Measurements from ENCODE around the gene METTL5. TPM values are rescaled to one million over a fixed set of nuclear protein-coding genes. Genes with fewer than 3 reads are reported as not detected.

The METTL5 gene
- total RNA-seq, 2 experiments from 2014 or later: 103 to 111 TPM

DNA sequence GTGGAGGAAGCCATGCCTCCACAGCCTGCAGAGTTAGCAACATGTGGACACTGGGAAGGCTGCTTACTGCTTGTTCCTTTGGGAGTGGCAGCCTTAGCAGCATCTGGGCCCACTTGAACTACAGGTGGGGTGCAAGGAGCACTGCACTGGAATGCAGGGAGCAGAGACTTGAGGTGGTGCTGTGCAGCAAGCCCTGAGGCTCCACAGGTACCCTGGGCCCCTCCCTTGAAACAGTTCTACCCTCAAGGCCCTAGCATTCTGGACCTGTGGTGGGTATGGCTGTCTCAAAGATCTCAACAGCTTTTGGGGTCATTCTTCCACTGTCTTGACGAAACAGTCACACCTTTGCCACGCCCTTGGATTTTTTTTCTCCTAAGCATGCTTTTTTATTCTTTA is 16.0 kb upstream of the METTL5 start:
- CTCF ChIA-PET: interaction anchor here (1.9 kb wide), 1 partner anchor 13 kb away, joined by 4 read pairs; no protein-coding TSS in a partner anchor
- ATAC-seq (no peak), DNase-seq (no peak)
- H3K27me3 Mint-ChIP-seq: no peaks in the 10 kb centered on the region
- TF ChIP-seq CTCF (IDR thresholded peaks at IDR 0.05): no peak
- H3K27ac Mint-ChIP-seq: no peak overlapping the region
- H3K4me3 Mint-ChIP-seq: no peak overlapping the region
- intact Hi-C loops (cut with micrococcal nuclease): no loop called here
- no peaks in the 10 kb centered on the region for H3K9me3 Mint-ChIP-seq
- POLR2A ChIA-PET: interaction anchor here (0.5 kb wide), 1 partner anchor 190 kb away, joined by 3 read pairs; no protein-coding TSS in a partner anchor
- H3K36me3 Mint-ChIP-seq (ENCODE audit: low read depth): peaks cover 15% of the 10 kb centered on the region
- peaks cover 35% of the 10 kb centered on the region for H3K4me1 Mint-ChIP-seq (ENCODE audit: low read depth)

DNA sequence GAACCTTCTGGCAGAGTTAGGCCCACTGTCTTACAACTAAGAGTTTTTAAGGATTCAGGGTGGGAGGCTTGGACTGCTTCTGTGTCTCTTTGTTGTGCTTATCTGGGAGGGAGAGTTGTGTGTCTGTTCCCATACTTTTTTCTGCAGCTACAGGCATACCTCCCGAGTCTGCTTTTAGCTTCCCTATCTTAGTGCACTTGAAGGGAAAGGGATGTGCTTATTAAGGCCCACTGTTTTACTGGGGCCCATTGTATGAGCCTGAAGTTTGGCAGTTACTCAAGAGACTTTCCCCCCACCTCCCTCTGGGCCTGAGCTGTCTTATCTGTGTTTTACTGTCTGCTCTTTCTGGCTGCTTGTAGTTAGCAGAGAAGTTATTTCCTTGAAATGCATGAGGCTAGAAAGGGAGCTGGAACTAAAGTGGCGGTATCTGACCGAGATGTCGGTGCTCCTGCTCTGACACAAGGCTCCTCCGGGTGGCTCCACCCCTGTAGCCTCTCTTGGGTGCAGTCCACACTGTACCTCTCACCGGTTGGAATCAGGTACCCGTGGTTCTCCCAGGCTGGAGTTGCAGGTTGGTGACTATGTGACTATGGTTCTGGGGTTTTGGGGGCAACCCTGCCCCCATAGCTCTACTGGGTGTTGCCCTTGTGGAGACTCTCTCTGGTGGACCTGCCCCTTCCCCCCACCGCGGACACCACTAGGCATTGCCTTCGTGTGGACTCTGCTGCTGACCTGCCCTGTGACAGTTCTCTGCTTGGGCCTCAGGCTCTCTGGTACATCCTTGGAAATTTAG is 15.4 kb upstream of the METTL5 start:
- Mint-ChIP-seq H3K4me3 (no peak overlapping the region), H3K36me3 (ENCODE audit: low read depth) (peaks cover 15% of the 10 kb centered on the region)

GRCh38 chr2:169838743-169839489 is 14.2 kb upstream of the METTL5 start:
- peaks cover 16% of the 10 kb centered on the region for H3K36me3 Mint-ChIP-seq (ENCODE audit: low read depth)
- no peak overlapping the region for H3K27ac Mint-ChIP-seq
- POLR2A ChIA-PET: no interaction called here

More for the DNA sequence above, 15.4 kb upstream of the METTL5 start:
- ChIA-PET POLR2A (interaction anchor here (0.5 kb wide), 1 partner anchor 191 kb away, joined by 3 read pairs; no protein-coding TSS in a partner anchor), CTCF (interaction anchor here (1.3 to 1.9 kb wide), 2 partner anchors 12 to 14 kb away, joined by 4 read pairs; no protein-coding TSS in a partner anchor)
- ATAC-seq (no peak), DNase-seq (no peak)
- intact Hi-C loops (cut with micrococcal nuclease): no loop called here
- no peak for TF ChIP-seq CTCF (IDR thresholded peaks at IDR 0.05)
- Mint-ChIP-seq H3K4me1 (ENCODE audit: low read depth) (peaks cover 35% of the 10 kb centered on the region), H3K9me3 (no peaks in the 10 kb centered on the region), H3K27me3 (no peaks in the 10 kb centered on the region), H3K27ac (no peak overlapping the region)

DNA sequence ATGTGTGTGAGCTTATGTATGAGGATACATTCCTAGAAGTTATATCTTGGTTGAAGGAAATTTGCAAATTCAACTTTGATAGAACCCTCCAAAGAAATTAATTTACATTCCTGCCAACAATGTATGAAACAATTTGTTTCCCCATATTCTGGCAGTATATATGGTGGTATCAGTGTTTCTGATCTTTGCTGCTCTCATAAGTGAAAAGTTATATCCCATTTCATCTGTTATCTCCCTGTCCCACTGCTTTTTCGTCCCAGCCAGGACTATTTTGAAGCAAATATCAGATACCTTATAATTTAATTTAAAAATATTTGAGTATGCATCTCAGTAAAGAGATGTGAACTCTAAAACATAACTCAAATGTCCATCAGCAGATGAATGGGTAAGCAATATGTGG is 9.7 kb upstream of the METTL5 start:
- Mint-ChIP-seq H3K36me3 (ENCODE audit: low read depth) (peaks cover 9% of the 10 kb centered on the region), H3K27me3 (no peaks in the 10 kb centered on the region), H3K4me1 (ENCODE audit: low read depth) (peaks cover 40% of the 10 kb centered on the region), H3K4me3 (no peak overlapping the region), H3K9me3 (no peaks in the 10 kb centered on the region), H3K27ac (no peak overlapping the region)
- TF ChIP-seq CTCF (IDR thresholded peaks at IDR 0.05): no peak
- DNase-seq (no peak), ATAC-seq (no peak)
- intact Hi-C loops (cut with micrococcal nuclease): no loop called here
- ChIA-PET CTCF (interaction anchor here (1.2 kb wide), 1 partner anchor 10 kb away, joined by 3 read pairs; no protein-coding TSS in a partner anchor), POLR2A (no interaction called here)

More at GRCh38 chr2:169838743-169839489, 14.2 kb upstream of the METTL5 start:
- no peaks in the 10 kb centered on the region for H3K9me3 Mint-ChIP-seq
- DNase-seq (no peak), ATAC-seq (no peak)
- TF ChIP-seq CTCF (IDR thresholded peaks at IDR 0.05): no peak
- intact Hi-C loops (cut with micrococcal nuclease): no loop called here
- H3K27me3 Mint-ChIP-seq: no peaks in the 10 kb centered on the region
- no peak overlapping the region for H3K4me3 Mint-ChIP-seq
- CTCF ChIA-PET: interaction anchor here (1.1 to 1.3 kb wide), 2 partner anchors 11 to 13 kb away, joined by 3 to 4 read pairs; no protein-coding TSS in a partner anchor
- H3K4me1 Mint-ChIP-seq (ENCODE audit: low read depth): peaks cover 39% of the 10 kb centered on the region
